GM23338 (cell line): ENCODE measurements around the gene SNRNP27. TPM values are rescaled to one million over a fixed set of nuclear protein-coding genes. Genes with fewer than 3 reads are reported as not detected.

Source experiments
- ATAC-seq: fragments of 200-7000 bp; cut with Tn5 transposase; 3 replicates; pipeline ENCODE4 v1.9.1; 2020
- DNase-seq: peaks from one replicate; pipeline ENCODE4 v3.0.0-alpha.2; 2015; ENCODE audit warnings: low spot score
- H2AFZ ChIP-seq: fragments of 200-600 bp; sonication (generic); 2 replicates; pipeline ENCODE4 v1.8.0; 2016; ENCODE audit warnings: antibody characterized with exemption, mild to moderate bottlenecking, moderate library complexity
- H3F3A ChIP-seq: fragments of 200-600 bp; sonication (generic); replicated peaks from 2 replicates; pipeline ENCODE4 v1.8.0; 2017; ENCODE audit warnings: antibody characterized with exemption, mixed run types, low read depth
- H3K27ac ChIP-seq: fragments of 200-600 bp; sonication (generic); 2 replicates; pipeline ENCODE4 v1.6.1; 2016; ENCODE audit warnings: low read depth
- H3K27me3 ChIP-seq: fragments of 200-600 bp; sonication (generic); 2 replicates; pipeline ENCODE4 v1.8.0; 2016; ENCODE audit warnings: mild to moderate bottlenecking, mixed run types, moderate library complexity; ENCODE audit not compliant: insufficient read depth
- H3K36me3 ChIP-seq: fragments of 200-600 bp; sonication (generic); 2 replicates; pipeline ENCODE4 v1.8.0; 2016; ENCODE audit warnings: mild to moderate bottlenecking; ENCODE audit not compliant: insufficient read depth
- H3K4me1 ChIP-seq: fragments of 200-600 bp; sonication (generic); 2 replicates; pipeline ENCODE4 v1.8.0; 2016; ENCODE audit warnings: mild to moderate bottlenecking, moderate library complexity; ENCODE audit not compliant: insufficient read depth
- H3K4me2 ChIP-seq: fragments of 200-600 bp; sonication (generic); 2 replicates; pipeline ENCODE4 v1.7.1; 2017; ENCODE audit warnings: mixed run types
- H3K4me3 ChIP-seq: fragments of 200-600 bp; sonication (generic); 2 replicates; pipeline ENCODE4 v1.6.1; 2016; ENCODE audit warnings: mixed run types
- H3K79me2 ChIP-seq: fragments of 200-600 bp; sonication (generic); replicated peaks from 2 replicates; pipeline ENCODE4 v1.8.0; 2017; ENCODE audit warnings: mild to moderate bottlenecking; ENCODE audit not compliant: insufficient read depth
- H3K9me2 ChIP-seq: fragments of 200-600 bp; sonication (generic); 2 replicates; pipeline ENCODE4 v1.8.0; 2017; ENCODE audit not compliant: insufficient read depth
- H4K20me1 ChIP-seq: fragments of 200-600 bp; sonication (generic); replicated peaks from 2 replicates; pipeline ENCODE4 v1.8.0; 2017; ENCODE audit warnings: mild to moderate bottlenecking; ENCODE audit not compliant: insufficient read depth
- H3K27ac Mint-ChIP-seq: 2 replicates; pipeline ENCODE4 v1.8.0; 2020; ENCODE audit warnings: inconsistent platforms, mild to moderate bottlenecking, moderate library complexity, mixed read lengths
- H3K27me3 Mint-ChIP-seq: 3 replicates; pipeline ENCODE4 v1.8.0; 2022; ENCODE audit warnings: low read depth, mild to moderate bottlenecking, moderate library complexity, mixed read lengths, inconsistent platforms; ENCODE audit not compliant: insufficient read depth, poor library complexity
- H3K36me3 Mint-ChIP-seq: 3 replicates; pipeline ENCODE4 v1.8.0; 2021; ENCODE audit warnings: low read depth, mild to moderate bottlenecking, inconsistent platforms, moderate library complexity, mixed read lengths
- H3K4me1 Mint-ChIP-seq: 3 replicates; pipeline ENCODE4 v1.8.0; 2020; ENCODE audit warnings: mild to moderate bottlenecking, inconsistent platforms, mixed read lengths
- H3K4me3 Mint-ChIP-seq: 3 replicates; pipeline ENCODE4 v1.8.0; 2021; ENCODE audit warnings: moderate library complexity, mild to moderate bottlenecking, inconsistent platforms, mixed read lengths
- H3K9me3 Mint-ChIP-seq: 3 replicates; pipeline ENCODE4 v1.8.0; 2020; ENCODE audit warnings: moderate library complexity, mild to moderate bottlenecking, inconsistent platforms, mixed read lengths
- CREB1 ChIP-seq: fragments of 250-450 bp; sonication (Bioruptor Pico); IDR thresholded peaks from 2 replicates; pipeline ENCODE4 v1.5.0; 2020; ENCODE audit warnings: low read depth, mild to moderate bottlenecking, moderate library complexity
- EZH2 ChIP-seq: fragments of 200-600 bp; sonication (generic); IDR thresholded peaks from one replicate; pipeline ENCODE4 v1.8.0; 2017; ENCODE audit warnings: antibody characterized with exemption, mild to moderate bottlenecking, low read depth; ENCODE audit not compliant: unreplicated experiment
- EZH2phosphoT487 ChIP-seq: fragments of 200-600 bp; sonication (generic); IDR thresholded peaks from one replicate; pipeline ENCODE4 v1.8.1; 2018; ENCODE audit warnings: antibody characterized with exemption; ENCODE audit not compliant: unreplicated experiment
- JUNB ChIP-seq: IDR thresholded peaks from one replicate; pipeline ENCODE4 v1.6.1; 2016; ENCODE audit warnings: antibody characterized with exemption; ENCODE audit not compliant: unreplicated experiment
- NANOG ChIP-seq: IDR thresholded peaks from 2 replicates; pipeline ENCODE4 v1.6.1; 2016; ENCODE audit warnings: antibody characterized with exemption, borderline replicate concordance
- POLR2AphosphoS5 ChIP-seq: IDR thresholded peaks from 2 replicates; pipeline ENCODE4 v1.6.1; 2016; ENCODE audit warnings: antibody characterized with exemption, low read depth
- REST ChIP-seq: IDR thresholded peaks from one replicate; pipeline ENCODE4 v1.6.1; 2018; ENCODE audit warnings: antibody characterized with exemption; ENCODE audit not compliant: unreplicated experiment
- STAT1 ChIP-seq: IDR thresholded peaks from one replicate; pipeline ENCODE4 v1.6.1; 2016; ENCODE audit warnings: antibody characterized with exemption; ENCODE audit not compliant: unreplicated experiment
- ZNF331 ChIP-seq: fragments of 250-450 bp; sonication (Bioruptor Pico); IDR thresholded peaks from 2 replicates; pipeline ENCODE4 v1.5.0; 2020; ENCODE audit warnings: low read depth, mild to moderate bottlenecking, moderate library complexity
- long read RNA-seq: library from polyadenylated mRNA; unstranded; transcript quantifications from one replicate; pipeline ENCODE4 v2.0.0, GENCODE V29; 2020; ENCODE audit not compliant: unreplicated experiment
- polyA plus RNA-seq: library from polyadenylated mRNA; unstranded; fragments of >200 nt; fragmentation: Nextera tagmentation; extraction: Ambion mirVana; gene quantifications from 2 replicates; pipeline ENCODE4 v1.2.1, GENCODE V29; 2016
- total RNA-seq: library from RNA; depleted of rRNA; stranded (reverse); fragments of >200 nt; shearing (Covaris generic); gene quantifications from 2 replicates; pipeline ENCODE4 v1.2.3, GENCODE V29; 2014; rRNA removed
- TF ChIP-seq, protein P1 (sequence below), 2 experiments: fragments of 200-600 bp in 1 of 2; sonication (generic) in 1 of 2; conservative IDR thresholded peaks; 2 replicates each; pipeline versions ENCODE4 v1.5.1 to v1.6.1; 2016 to 2017; ENCODE audit warnings: antibody characterized with exemption in 2 of 2, low read depth in 2 of 2, mild to moderate bottlenecking in 2 of 2, moderate library complexity in 1 of 2
- TF ChIP-seq, protein P2 (sequence below): fragments of 250-450 bp; sonication (Bioruptor Pico); IDR thresholded peaks from 2 replicates; pipeline ENCODE4 v1.5.0; 2020; ENCODE audit warnings: mild to moderate bottlenecking, moderate library complexity

The SNRNP27 gene, protein sequence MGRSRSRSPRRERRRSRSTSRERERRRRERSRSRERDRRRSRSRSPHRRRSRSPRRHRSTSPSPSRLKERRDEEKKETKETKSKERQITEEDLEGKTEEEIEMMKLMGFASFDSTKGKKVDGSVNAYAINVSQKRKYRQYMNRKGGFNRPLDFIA
- total RNA-seq (54.3 and 65.2 TPM in 2 replicates), polyA plus RNA-seq (133 and 135 TPM in 2 replicates)
- long read RNA-seq, transcript SNRNP27-201 (6 exons, 1,802 nt): major isoform, 33 of 40 reads
- long read RNA-seq, partial matches to known transcripts: 6 of 40 reads
- long read RNA-seq, other reads (novel, unspliced or antisense): 1 of 40 reads

DNA sequence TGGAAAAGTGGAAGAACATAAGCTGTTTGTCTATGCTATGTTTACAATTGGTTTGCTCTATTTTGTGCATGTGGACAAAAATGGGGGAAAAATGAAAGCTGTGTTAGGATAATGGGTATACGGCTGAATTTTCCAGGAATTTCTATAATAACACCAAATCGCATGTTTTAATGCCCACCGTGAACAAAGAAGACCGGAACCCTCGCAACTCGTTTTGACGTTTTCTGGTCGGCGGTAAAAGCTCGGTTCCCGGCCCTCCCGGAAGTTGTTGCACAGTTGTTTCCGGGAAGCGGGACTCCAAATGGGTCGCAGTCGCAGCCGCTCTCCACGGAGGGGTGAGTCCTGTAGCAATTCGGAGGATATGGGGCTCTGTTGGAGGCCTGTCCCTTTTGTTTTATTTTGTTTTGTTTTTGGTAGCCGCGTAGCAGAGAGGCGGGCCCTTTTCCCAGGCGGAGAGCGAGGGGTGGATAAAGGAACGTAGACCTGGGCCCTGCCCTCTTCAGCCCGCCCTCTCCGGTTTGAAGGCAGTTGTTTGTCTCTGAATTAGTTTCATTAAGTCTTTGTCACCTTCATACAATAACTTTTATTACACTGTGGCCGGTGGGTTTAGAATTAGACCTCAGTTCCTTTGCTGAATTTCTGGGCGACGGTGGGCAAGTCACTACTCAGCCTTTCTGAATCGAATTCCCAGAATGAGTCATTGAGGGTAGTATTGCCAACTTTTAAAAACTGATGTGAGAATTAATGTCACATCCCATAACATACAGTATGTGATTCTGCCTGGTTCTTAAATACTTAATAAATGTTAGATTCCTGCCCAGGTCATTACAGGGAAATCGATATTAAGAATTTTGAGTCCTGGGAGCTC lies at the start of gene SNRNP27:
Gene SNRNP27 (plus strand): TSS at position 273 of the 868 bp plus-strand sequence. CDS start 29 bp downstream, at position 302.
- DNase-seq: peak; percentile 91
- TF ChIP-seq, protein P1, sequence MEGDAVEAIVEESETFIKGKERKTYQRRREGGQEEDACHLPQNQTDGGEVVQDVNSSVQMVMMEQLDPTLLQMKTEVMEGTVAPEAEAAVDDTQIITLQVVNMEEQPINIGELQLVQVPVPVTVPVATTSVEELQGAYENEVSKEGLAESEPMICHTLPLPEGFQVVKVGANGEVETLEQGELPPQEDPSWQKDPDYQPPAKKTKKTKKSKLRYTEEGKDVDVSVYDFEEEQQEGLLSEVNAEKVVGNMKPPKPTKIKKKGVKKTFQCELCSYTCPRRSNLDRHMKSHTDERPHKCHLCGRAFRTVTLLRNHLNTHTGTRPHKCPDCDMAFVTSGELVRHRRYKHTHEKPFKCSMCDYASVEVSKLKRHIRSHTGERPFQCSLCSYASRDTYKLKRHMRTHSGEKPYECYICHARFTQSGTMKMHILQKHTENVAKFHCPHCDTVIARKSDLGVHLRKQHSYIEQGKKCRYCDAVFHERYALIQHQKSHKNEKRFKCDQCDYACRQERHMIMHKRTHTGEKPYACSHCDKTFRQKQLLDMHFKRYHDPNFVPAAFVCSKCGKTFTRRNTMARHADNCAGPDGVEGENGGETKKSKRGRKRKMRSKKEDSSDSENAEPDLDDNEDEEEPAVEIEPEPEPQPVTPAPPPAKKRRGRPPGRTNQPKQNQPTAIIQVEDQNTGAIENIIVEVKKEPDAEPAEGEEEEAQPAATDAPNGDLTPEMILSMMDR (conservative IDR thresholded peaks at IDR 0.05; ENCODE audit: low read depth in 2 of 2): no peak; a peak in 1 of 4 replicates
- TF ChIP-seq, protein P2, sequence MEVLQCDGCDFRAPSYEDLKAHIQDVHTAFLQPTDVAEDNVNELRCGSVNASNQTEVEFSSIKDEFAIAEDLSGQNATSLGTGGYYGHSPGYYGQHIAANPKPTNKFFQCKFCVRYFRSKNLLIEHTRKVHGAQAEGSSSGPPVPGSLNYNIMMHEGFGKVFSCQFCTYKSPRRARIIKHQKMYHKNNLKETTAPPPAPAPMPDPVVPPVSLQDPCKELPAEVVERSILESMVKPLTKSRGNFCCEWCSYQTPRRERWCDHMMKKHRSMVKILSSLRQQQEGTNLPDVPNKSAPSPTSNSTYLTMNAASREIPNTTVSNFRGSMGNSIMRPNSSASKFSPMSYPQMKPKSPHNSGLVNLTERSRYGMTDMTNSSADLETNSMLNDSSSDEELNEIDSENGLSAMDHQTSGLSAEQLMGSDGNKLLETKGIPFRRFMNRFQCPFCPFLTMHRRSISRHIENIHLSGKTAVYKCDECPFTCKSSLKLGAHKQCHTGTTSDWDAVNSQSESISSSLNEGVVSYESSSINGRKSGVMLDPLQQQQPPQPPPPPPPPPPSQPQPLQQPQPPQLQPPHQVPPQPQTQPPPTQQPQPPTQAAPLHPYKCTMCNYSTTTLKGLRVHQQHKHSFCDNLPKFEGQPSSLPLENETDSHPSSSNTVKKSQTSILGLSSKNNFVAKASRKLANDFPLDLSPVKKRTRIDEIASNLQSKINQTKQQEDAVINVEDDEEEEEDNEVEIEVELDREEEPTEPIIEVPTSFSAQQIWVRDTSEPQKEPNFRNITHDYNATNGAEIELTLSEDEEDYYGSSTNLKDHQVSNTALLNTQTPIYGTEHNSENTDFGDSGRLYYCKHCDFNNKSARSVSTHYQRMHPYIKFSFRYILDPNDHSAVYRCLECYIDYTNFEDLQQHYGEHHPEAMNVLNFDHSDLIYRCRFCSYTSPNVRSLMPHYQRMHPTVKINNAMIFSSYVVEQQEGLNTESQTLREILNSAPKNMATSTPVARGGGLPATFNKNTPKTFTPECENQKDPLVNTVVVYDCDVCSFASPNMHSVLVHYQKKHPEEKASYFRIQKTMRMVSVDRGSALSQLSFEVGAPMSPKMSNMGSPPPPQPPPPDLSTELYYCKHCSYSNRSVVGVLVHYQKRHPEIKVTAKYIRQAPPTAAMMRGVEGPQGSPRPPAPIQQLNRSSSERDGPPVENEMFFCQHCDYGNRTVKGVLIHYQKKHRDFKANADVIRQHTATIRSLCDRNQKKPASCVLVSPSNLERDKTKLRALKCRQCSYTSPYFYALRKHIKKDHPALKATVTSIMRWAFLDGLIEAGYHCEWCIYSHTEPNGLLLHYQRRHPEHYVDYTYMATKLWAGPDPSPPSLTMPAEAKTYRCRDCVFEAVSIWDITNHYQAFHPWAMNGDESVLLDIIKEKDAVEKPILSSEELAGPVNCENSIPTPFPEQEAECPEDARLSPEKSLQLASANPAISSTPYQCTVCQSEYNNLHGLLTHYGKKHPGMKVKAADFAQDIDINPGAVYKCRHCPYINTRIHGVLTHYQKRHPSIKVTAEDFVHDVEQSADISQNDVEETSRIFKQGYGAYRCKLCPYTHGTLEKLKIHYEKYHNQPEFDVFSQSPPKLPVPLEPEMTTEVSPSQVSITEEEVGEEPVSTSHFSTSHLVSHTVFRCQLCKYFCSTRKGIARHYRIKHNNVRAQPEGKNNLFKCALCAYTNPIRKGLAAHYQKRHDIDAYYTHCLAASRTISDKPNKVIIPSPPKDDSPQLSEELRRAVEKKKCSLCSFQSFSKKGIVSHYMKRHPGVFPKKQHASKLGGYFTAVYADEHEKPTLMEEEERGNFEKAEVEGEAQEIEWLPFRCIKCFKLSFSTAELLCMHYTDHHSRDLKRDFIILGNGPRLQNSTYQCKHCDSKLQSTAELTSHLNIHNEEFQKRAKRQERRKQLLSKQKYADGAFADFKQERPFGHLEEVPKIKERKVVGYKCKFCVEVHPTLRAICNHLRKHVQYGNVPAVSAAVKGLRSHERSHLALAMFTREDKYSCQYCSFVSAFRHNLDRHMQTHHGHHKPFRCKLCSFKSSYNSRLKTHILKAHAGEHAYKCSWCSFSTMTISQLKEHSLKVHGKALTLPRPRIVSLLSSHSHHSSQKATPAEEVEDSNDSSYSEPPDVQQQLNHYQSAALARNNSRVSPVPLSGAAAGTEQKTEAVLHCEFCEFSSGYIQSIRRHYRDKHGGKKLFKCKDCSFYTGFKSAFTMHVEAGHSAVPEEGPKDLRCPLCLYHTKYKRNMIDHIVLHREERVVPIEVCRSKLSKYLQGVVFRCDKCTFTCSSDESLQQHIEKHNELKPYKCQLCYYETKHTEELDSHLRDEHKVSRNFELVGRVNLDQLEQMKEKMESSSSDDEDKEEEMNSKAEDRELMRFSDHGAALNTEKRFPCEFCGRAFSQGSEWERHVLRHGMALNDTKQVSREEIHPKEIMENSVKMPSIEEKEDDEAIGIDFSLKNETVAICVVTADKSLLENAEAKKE (CRISPR knock-in tag): no peak
- TF ChIP-seq POLR2AphosphoS5: peak; percentile 74
- no peak for TF ChIP-seq STAT1
- no peak for TF ChIP-seq JUNB
- TF ChIP-seq NANOG: no peak
- no peak for TF ChIP-seq EZH2phosphoT487
- no peak for TF ChIP-seq EZH2
- TF ChIP-seq ZNF331: no peak
- peak; percentile 71 for TF ChIP-seq CREB1 (CRISPR knock-in tag)
- TF ChIP-seq REST: no peak

More for the DNA sequence above, at the start of gene SNRNP27:
- peaks cover 31% of the 10 kb centered on the region for H3K36me3 Mint-ChIP-seq
- H3K4me3 ChIP-seq: peak within 1 kb of the TSS; percentile 96
- H3K4me1 Mint-ChIP-seq: no peaks in the 10 kb centered on the region; the same call in 2 of the 3 replicates
- H3K4me1 ChIP-seq: no peaks in the 10 kb centered on the region
- H3K27me3 ChIP-seq: no peaks in the 10 kb centered on the region
- H3K27ac ChIP-seq: peak within 1 kb of the TSS; percentile 89
- peak within 1 kb of the TSS; percentile 98 for H3K27ac Mint-ChIP-seq
- H3K79me2 ChIP-seq: peaks cover 29% of the 10 kb centered on the region
- H2AFZ ChIP-seq: peak within 1 kb of the TSS; percentile 100
- H4K20me1 ChIP-seq: peaks cover 3% of the 10 kb centered on the region; the same call in 1 of the 2 replicates
- peak within 1 kb of the TSS; percentile 92 for H3K4me2 ChIP-seq
- 0 out of 2 replicates have a peak, but pooled peaks cover 6% of the 10 kb centered on the region for H3F3A ChIP-seq
- H3K9me2 ChIP-seq: no peaks in the 10 kb centered on the region; the same call in 1 of the 2 replicates
- H3K4me3 Mint-ChIP-seq: peak within 1 kb of the TSS; percentile 98
- no peaks in the 10 kb centered on the region; the same call in 2 of the 3 replicates for H3K9me3 Mint-ChIP-seq
- peak; percentile 95 for ATAC-seq
- no peaks in the 10 kb centered on the region for H3K27me3 Mint-ChIP-seq
- peaks cover 15% of the 10 kb centered on the region for H3K36me3 ChIP-seq
